ENCODE results near the gene DUOXA1. TPM values are rescaled to one million over a fixed set of nuclear protein-coding genes. Genes with fewer than 3 reads are reported as not detected.

DUOXA1 gene
- total and polyA plus RNA-seq, 2 donors (not counting 1 experiment from before 2014, with no cell fraction given): not detected

DNA sequence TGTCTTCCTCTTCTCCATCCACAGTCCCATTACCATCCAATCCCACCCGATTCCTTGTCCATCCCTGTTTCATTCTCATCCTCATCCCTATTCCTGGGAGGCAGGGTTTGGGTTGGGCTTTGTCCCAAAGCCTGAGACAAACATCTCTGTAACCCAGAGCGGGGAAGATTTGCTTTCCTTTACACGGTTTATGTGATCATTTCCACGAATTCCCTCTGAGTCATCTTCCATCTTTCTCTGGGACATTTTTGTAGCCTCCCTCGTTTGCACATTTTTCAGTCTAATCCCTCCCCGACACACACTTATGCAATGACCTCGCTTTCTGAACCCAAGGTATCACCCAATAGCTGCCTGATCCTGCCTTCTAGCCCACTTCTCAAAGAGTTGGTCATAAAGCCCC is 38.5 kb downstream of the DUOXA1 start:
- peak; percentile 19 for DNase-seq (ENCODE audit: low read depth in 2 of 2)
- H3K4me2 ChIP-seq (ENCODE audit: extremely low read depth, insufficient read depth, low read length): no peak overlapping the region
- no peaks in the 10 kb centered on the region for H3K9me3 ChIP-seq (ENCODE audit: control insufficient read depth, insufficient read depth, low read depth, low read length)
- H3K9ac ChIP-seq (ENCODE audit: insufficient read depth, low read length): no peak overlapping the region
- no peak overlapping the region for H3K27ac ChIP-seq (ENCODE audit: insufficient read depth, low read length)
- no peaks in the 10 kb centered on the region for H4K20me1 ChIP-seq (ENCODE audit: control insufficient read depth, extremely low read depth, insufficient read depth, low read length)
- TF ChIP-seq EZH2 (IDR thresholded peaks at IDR 0.05; ENCODE audit: low read length, missing control alignments): no peak
- TF ChIP-seq, protein P1, sequence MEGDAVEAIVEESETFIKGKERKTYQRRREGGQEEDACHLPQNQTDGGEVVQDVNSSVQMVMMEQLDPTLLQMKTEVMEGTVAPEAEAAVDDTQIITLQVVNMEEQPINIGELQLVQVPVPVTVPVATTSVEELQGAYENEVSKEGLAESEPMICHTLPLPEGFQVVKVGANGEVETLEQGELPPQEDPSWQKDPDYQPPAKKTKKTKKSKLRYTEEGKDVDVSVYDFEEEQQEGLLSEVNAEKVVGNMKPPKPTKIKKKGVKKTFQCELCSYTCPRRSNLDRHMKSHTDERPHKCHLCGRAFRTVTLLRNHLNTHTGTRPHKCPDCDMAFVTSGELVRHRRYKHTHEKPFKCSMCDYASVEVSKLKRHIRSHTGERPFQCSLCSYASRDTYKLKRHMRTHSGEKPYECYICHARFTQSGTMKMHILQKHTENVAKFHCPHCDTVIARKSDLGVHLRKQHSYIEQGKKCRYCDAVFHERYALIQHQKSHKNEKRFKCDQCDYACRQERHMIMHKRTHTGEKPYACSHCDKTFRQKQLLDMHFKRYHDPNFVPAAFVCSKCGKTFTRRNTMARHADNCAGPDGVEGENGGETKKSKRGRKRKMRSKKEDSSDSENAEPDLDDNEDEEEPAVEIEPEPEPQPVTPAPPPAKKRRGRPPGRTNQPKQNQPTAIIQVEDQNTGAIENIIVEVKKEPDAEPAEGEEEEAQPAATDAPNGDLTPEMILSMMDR (conservative IDR thresholded peaks at IDR 0.05 in 1 of 2, IDR thresholded peaks at IDR 0.05 in 1 of 2; ENCODE audit: low read depth in 1 of 2, low read length in 2 of 2): no peak
- H3K4me1 ChIP-seq (ENCODE audit: control insufficient read depth, extremely low read depth, insufficient read depth, low read length): no peaks in the 10 kb centered on the region
- no peaks in the 10 kb centered on the region for H3K36me3 ChIP-seq (ENCODE audit: control insufficient read depth, insufficient read depth, low read length)
- H3K27me3 ChIP-seq (ENCODE audit: control insufficient read depth, insufficient read depth, low read length): peaks cover 5% of the 10 kb centered on the region
- no peak overlapping the region for H3K4me3 ChIP-seq (replicated peaks in 1 of 4; ENCODE audit: control extremely low read depth in 1 of 4, insufficient read depth in 1 of 4, low read depth in 3 of 4, low read length in 4 of 4)
- no peaks in the 10 kb centered on the region for H3K79me2 ChIP-seq (ENCODE audit: control insufficient read depth, insufficient read depth, low read length)
- no peak overlapping the region for H2AFZ ChIP-seq (ENCODE audit: low read length)

DNA sequence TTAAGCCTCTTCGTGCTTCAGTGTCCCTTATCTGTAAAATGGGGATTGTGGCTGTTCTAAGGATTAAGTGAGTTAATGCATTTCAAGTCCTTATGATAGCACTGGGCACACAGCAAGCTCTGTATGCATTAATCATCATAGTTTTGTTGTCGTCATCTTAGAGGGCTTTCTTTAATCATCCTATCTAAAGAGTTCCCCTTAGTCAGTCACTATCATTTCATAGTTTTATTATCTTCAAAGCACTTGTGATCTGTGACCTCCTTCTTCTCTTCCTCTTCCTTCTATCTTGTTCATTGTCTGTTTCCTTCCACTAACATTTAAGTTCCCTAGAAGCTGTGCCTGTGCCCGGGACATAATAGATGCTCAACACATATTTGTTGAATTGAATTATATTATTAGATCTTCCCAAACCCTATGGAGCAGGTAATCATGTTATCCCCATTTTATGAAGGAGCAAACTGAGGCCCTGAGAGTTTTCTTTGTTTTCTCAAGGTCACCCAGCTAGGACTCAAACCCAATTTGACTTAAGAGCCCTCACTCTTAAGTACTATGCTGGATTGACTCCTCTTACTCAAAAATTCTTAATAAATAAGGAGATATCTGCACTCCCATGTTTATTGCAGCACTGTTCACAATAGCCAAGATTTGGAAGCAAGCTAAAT is 39.8 kb downstream of the DUOXA1 start:
- Histone ChIP-seq H3K4me2 (ENCODE audit: extremely low read depth, insufficient read depth, low read length) (no peak overlapping the region), H3K4me1 (ENCODE audit: control insufficient read depth, extremely low read depth, insufficient read depth, low read length) (no peaks in the 10 kb centered on the region), H2AFZ (ENCODE audit: low read length) (no peak overlapping the region), H3K79me2 (ENCODE audit: control insufficient read depth, insufficient read depth, low read length) (no peaks in the 10 kb centered on the region), H3K27me3 (ENCODE audit: control insufficient read depth, insufficient read depth, low read length) (peaks cover 5% of the 10 kb centered on the region), H3K4me3 (replicated peaks in 1 of 4; ENCODE audit: control extremely low read depth in 1 of 4, insufficient read depth in 1 of 4, low read depth in 3 of 4, low read length in 4 of 4) (no peak overlapping the region), H3K27ac (ENCODE audit: insufficient read depth, low read length) (no peak overlapping the region), H3K36me3 (ENCODE audit: control insufficient read depth, insufficient read depth, low read length) (no peaks in the 10 kb centered on the region), H4K20me1 (ENCODE audit: control insufficient read depth, extremely low read depth, insufficient read depth, low read length) (no peaks in the 10 kb centered on the region), H3K9me3 (ENCODE audit: control insufficient read depth, insufficient read depth, low read depth, low read length) (no peaks in the 10 kb centered on the region), H3K9ac (ENCODE audit: insufficient read depth, low read length) (no peak overlapping the region)
- DNase-seq (ENCODE audit: low read depth in 2 of 2): no peak
- TF ChIP-seq EZH2 (IDR thresholded peaks at IDR 0.05; ENCODE audit: low read length, missing control alignments): no peak
- TF ChIP-seq, protein P1 (conservative IDR thresholded peaks at IDR 0.05 in 1 of 2, IDR thresholded peaks at IDR 0.05 in 1 of 2; ENCODE audit: low read depth in 1 of 2, low read length in 2 of 2): no peak

DNA sequence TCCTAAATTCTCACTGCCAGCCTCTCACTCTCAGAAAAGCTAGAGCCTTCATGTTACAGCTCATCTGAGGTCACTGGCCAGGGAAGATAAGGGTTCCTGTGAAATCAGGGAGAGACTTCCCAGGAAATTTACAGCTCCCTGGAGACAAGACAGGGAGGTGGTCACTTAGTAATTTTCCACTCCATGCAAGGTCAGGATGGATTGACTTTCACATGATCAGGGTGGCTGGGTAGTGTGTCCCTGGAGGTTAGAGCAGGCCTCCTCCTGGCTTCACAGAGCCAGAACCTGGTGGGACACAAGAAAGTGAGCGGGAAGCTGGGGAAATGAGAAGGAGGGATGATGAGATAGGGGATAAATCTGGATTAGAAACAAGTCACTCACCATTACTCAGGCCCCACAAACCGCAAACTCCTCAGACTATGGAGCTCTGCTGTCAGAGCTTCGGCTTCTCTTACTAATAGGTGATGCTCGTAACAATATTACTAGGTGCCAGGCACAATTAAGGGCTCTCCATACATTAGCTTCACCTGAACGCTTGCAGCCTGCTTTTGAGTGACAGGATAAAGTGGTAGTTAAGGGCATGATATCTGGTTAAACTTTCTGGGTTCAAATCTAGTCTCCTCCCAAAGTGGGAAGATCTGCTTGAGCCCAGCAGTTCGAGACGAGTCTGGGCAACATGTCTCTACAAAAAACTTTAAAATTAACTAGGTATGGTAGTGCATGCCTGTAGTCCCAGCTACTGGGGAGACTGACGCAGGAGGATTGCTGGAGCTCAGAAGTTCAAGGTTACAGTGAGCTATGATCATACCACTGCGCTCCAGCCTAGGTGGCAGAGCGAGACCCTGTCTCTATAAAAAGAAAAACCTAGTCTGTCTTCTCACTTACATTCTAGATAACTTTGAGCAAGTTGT is 40.6 kb downstream of the DUOXA1 start:
- no peak for DNase-seq (ENCODE audit: low read depth in 2 of 2)
- peaks cover 5% of the 10 kb centered on the region for H3K27me3 ChIP-seq (ENCODE audit: control insufficient read depth, insufficient read depth, low read length)
- no peaks in the 10 kb centered on the region for H3K36me3 ChIP-seq (ENCODE audit: control insufficient read depth, insufficient read depth, low read length)
- H3K4me3 ChIP-seq (replicated peaks in 1 of 4; ENCODE audit: control extremely low read depth in 1 of 4, insufficient read depth in 1 of 4, low read depth in 3 of 4, low read length in 4 of 4): no peak overlapping the region
- no peak overlapping the region for H2AFZ ChIP-seq (ENCODE audit: low read length)
- H3K4me1 ChIP-seq (ENCODE audit: control insufficient read depth, extremely low read depth, insufficient read depth, low read length): no peaks in the 10 kb centered on the region
- no peak for TF ChIP-seq EZH2 (IDR thresholded peaks at IDR 0.05; ENCODE audit: low read length, missing control alignments)
- TF ChIP-seq, protein P1 (conservative IDR thresholded peaks at IDR 0.05 in 1 of 2, IDR thresholded peaks at IDR 0.05 in 1 of 2; ENCODE audit: low read depth in 1 of 2, low read length in 2 of 2): no peak
- no peaks in the 10 kb centered on the region for H3K9me3 ChIP-seq (ENCODE audit: control insufficient read depth, insufficient read depth, low read depth, low read length)
- no peak overlapping the region for H3K9ac ChIP-seq (ENCODE audit: insufficient read depth, low read length)
- no peaks in the 10 kb centered on the region for H4K20me1 ChIP-seq (ENCODE audit: control insufficient read depth, extremely low read depth, insufficient read depth, low read length)
- H3K79me2 ChIP-seq (ENCODE audit: control insufficient read depth, insufficient read depth, low read length): no peaks in the 10 kb centered on the region
- H3K4me2 ChIP-seq (ENCODE audit: extremely low read depth, insufficient read depth, low read length): no peak overlapping the region
- no peak overlapping the region for H3K27ac ChIP-seq (ENCODE audit: insufficient read depth, low read length)
